GM19025 (cell line): ENCODE results near the gene CHMP4A.

Experiments used
- ATAC-seq: cut with Tn5 transposase; IDR thresholded peaks from one replicate; pipeline ENCODE4 v1.9.1; 2021; ENCODE audit warnings: mild to moderate bottlenecking, low read depth, moderate library complexity; ENCODE audit not compliant: unreplicated experiment

The CHMP4A gene

GRCh38 chr14:24160499-24160849 lies 52.8 kb downstream of the CHMP4A start:
- ATAC-seq, result no peak

- no peak for ATAC-seq
Observed at GRCh38 chr14:24159777-24160498, 53.4 kb downstream of the CHMP4A start.
